Measurements from ENCODE around the gene SLC29A1.
"Not testable (repeated sequence)": the region's sequence is repeated elsewhere in the genome, so short reads cannot be mapped to it uniquely, and the experiment has no call there.

Gene SLC29A1

GRCh38 chr6:44224029-44224964, 902 bp downstream of the SLC29A1 start:
- peak; percentile 14 for DNase-seq

- no peak for DNase-seq
Measured at GRCh38 chr6:44224965-44225305, 1.5 kb downstream of the SLC29A1 start.

GRCh38 chr6:44225579-44226325, 2.4 kb downstream of the SLC29A1 start:
- no peak for DNase-seq

- DNase-seq: no peak
Measured at GRCh38 chr6:44226368-44227147, 3.2 kb downstream of the SLC29A1 start.

GRCh38 chr6:44227148-44227793, 3.9 kb downstream of the SLC29A1 start:
- no peak for DNase-seq

- no peak for DNase-seq
Measured at GRCh38 chr6:44228031-44228430, 4.6 kb downstream of the SLC29A1 start.

- no peak for DNase-seq
Measured at GRCh38 chr6:44228433-44228832, 5.0 kb downstream of the SLC29A1 start.

GRCh38 chr6:44228836-44229235, 5.4 kb downstream of the SLC29A1 start:
- no peak for DNase-seq

- DNase-seq: no peak
Measured at GRCh38 chr6:44229376-44230033, 6.1 kb downstream of the SLC29A1 start.

GRCh38 chr6:44230034-44230675, 6.8 kb downstream of the SLC29A1 start:
- DNase-seq: no peak

- not testable (repeated sequence) for DNase-seq
Measured at GRCh38 chr6:44231426-44231825, 8.0 kb downstream of the SLC29A1 start.

GRCh38 chr6:44232676-44233566, 9.5 kb downstream of the SLC29A1 start:
- no peak for DNase-seq

GRCh38 chr6:44233567-44234100, 10.2 kb downstream of the SLC29A1 start:
- DNase-seq: no peak

- DNase-seq: no peak
Measured at GRCh38 chr6:44234101-44235025, 11.0 kb downstream of the SLC29A1 start.

- no peak for DNase-seq
Measured at GRCh38 chr6:44235269-44235668, 11.9 kb downstream of the SLC29A1 start.

- DNase-seq: no peak
Measured at GRCh38 chr6:44235891-44236516, 12.6 kb downstream of the SLC29A1 start.

- peak; percentile 86 for DNase-seq
Measured at GRCh38 chr6:44237021-44237812, 13.8 kb downstream of the SLC29A1 start.
